22Rv1 (cell line): ENCODE measurements around the gene MRGPRD.

ENCODE experiments used
- H3K27ac ChIP-seq: fragments of 450-650 bp; 2 replicates; pipeline ENCODE4 v1.5.1; 2017
- CTCF ChIP-seq: fragments of 450-650 bp; IDR thresholded peaks from 2 replicates; pipeline ENCODE4 v1.5.1; 2017; ENCODE audit warnings: mild to moderate bottlenecking
- ZFX ChIP-seq: fragments of 450-650 bp; IDR thresholded peaks from 2 replicates; pipeline ENCODE4 v1.6.1; 2017; ENCODE audit warnings: antibody characterized with exemption, borderline replicate concordance

Gene MRGPRD

GRCh38 chr11:68997124-68997994, 16.6 kb upstream of the MRGPRD start:
- no peak overlapping the region for H3K27ac ChIP-seq
- no peak for TF ChIP-seq ZFX
- no peak for TF ChIP-seq CTCF

GRCh38 chr11:68996376-68997123, 15.8 kb upstream of the MRGPRD start:
- no peak for TF ChIP-seq CTCF
- no peak for TF ChIP-seq ZFX
- no peak overlapping the region for H3K27ac ChIP-seq

- H3K27ac ChIP-seq = no peak overlapping the region
- TF ChIP-seq ZFX (no peak), CTCF (no peak)
These were observed 14.1 kb upstream of the MRGPRD start for GRCh38 chr11:68994894-68995285.

GRCh38 chr11:68994161-68994893, 13.5 kb upstream of the MRGPRD start:
- TF ChIP-seq ZFX (no peak), CTCF (no peak)
- H3K27ac ChIP-seq = no peak overlapping the region

GRCh38 chr11:68993546-68993945, 12.8 kb upstream of the MRGPRD start:
- H3K27ac ChIP-seq = no peak overlapping the region
- no peak for TF ChIP-seq CTCF

- TF ChIP-seq ZFX = no peak
- TF ChIP-seq CTCF = no peak
- no peak overlapping the region for H3K27ac ChIP-seq
These were observed 12.0 kb upstream of the MRGPRD start for GRCh38 chr11:68992743-68993255.
